ENCODE data around the gene DPP6. TPM values are rescaled to one million over a fixed set of nuclear protein-coding genes. Genes with fewer than 3 reads are reported as not detected.

DPP6 gene
- total RNA-seq, 1 donor from 2014 or later, result 2.2 TPM

DNA sequence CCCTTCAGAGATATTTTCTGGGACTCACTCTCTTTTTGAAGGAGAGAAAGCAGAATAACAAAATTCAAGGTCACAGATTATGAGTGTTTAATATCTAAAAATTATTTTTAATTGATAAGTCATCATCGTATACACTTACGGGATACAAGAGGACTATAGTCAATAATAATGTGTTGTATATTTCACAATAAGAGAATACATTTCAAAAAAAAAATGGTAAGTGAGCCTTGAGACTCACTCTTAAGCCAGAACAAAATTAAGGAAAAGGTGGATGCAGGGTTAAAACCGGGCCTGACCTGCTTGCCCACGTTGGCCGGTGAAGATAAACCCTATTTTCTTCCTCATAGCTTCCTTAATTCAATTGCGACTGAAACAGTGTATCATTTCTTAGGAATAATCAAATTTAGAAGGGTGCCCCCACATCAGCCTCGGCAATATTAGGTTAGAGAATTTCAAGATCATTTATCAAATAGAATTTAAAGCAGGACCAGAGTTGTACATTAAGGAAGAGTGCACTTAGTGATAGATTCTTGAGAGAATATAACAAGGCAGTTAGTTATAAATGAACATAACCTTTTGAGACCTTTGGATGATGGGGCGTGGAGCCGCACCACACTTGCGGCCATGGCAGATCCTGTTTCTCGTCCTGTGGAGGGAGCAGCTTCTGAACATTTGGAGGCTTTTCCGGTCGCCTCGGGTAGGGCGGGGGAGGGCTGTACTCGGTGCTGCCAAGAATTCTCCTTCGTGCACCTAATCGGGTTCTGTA lies 628.9 kb downstream of the DPP6 start:
- Mint-ChIP-seq H3K36me3 (ENCODE audit: low read depth) (no peaks in the 10 kb centered on the region), H3K4me3 (no peak overlapping the region), H3K9me3 (no peaks in the 10 kb centered on the region), H3K27me3 (ENCODE audit: low read depth) (no peaks in the 10 kb centered on the region), H3K27ac (ENCODE audit: unreplicated experiment) (no peak overlapping the region), H3K4me1 (no peaks in the 10 kb centered on the region)
- no peak for TF ChIP-seq CTCF (conservative IDR thresholded peaks at IDR 0.05)
- no peak for DNase-seq (ENCODE audit: low read depth, low spot score)

- Mint-ChIP-seq H3K4me3 (no peak overlapping the region), H3K36me3 (ENCODE audit: low read depth) (no peaks in the 10 kb centered on the region), H3K27ac (ENCODE audit: unreplicated experiment) (no peak overlapping the region), H3K4me1 (no peaks in the 10 kb centered on the region), H3K9me3 (no peaks in the 10 kb centered on the region), H3K27me3 (ENCODE audit: low read depth) (no peaks in the 10 kb centered on the region)
- no peak for TF ChIP-seq CTCF (conservative IDR thresholded peaks at IDR 0.05)
- no peak for DNase-seq (ENCODE audit: low read depth, low spot score)
Observed at GRCh38 chr7:154682003-154682402, 629.8 kb downstream of the DPP6 start.

DNA sequence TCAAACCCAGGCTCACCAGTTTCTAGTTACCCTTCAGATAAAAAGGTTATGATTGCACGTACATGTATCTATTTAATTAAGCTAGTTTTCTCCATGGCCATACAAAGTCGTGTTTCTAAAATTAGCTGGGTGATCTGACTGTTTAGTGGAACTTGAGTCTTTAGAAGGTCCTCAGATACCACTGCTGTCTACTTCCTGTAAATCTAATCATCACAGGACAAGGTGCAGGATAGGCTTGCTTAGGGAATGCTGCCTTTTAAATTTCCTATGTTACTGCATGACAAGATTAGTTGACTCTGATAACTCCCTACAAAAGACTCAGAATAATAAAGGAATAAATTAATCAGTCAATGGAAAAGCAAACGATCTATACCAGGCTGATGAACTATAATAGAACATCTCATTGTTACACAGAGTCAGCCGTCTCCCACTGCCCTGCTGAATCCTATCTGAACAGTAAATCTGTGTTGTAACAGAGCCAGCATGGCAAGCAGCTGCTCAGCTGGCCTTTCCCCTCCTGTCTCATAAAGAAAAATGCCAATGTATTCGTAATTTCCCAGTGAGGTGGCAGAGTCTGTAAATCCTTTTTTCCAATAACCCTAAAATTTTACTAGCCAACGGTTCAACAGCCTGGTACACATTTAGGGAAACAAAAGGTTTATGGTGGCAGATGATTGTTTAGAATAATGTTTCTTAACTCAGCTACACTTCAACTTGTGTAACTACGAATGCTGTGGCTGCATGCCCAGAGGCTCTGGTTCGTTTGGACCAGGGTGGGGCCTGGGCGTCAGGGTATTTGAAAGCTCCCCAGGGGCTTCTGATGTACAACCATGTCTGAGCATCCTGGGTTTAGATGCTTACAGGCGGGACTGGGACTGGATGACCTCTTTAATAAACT lies 632.7 kb downstream of the DPP6 start:
- TF ChIP-seq CTCF (conservative IDR thresholded peaks at IDR 0.05), result no peak
- Mint-ChIP-seq H3K4me1 (no peaks in the 10 kb centered on the region), H3K27ac (ENCODE audit: unreplicated experiment) (no peak overlapping the region), H3K9me3 (no peaks in the 10 kb centered on the region), H3K27me3 (ENCODE audit: low read depth) (peaks cover 6% of the 10 kb centered on the region), H3K36me3 (ENCODE audit: low read depth) (no peaks in the 10 kb centered on the region), H3K4me3 (no peak overlapping the region)
- DNase-seq (ENCODE audit: low read depth, low spot score), result no peak

DNA sequence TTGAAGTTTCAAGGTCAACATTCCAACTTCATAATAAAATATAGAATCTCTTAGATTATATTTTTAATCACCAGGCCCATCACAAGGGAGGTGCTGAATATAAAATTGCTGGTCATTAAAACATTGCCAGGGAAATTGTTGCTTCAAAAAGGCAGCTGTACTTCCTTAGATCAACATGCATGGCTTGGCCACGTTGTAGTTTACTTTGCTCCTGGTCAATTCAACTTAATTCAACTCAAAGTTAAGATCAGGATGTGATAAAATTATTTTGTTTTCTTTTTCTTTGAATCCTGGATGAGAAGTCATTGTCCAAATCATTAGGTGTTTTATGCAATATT lies 633.3 kb downstream of the DPP6 start:
- TF ChIP-seq CTCF (conservative IDR thresholded peaks at IDR 0.05), result no peak
- H3K27ac Mint-ChIP-seq (ENCODE audit: unreplicated experiment), result no peak overlapping the region
- H3K4me3 Mint-ChIP-seq, result no peak overlapping the region
- peaks cover 8% of the 10 kb centered on the region for H3K27me3 Mint-ChIP-seq (ENCODE audit: low read depth)
- H3K9me3 Mint-ChIP-seq, result no peaks in the 10 kb centered on the region
- H3K36me3 Mint-ChIP-seq (ENCODE audit: low read depth), result no peaks in the 10 kb centered on the region
- no peaks in the 10 kb centered on the region for H3K4me1 Mint-ChIP-seq
- DNase-seq (ENCODE audit: low read depth, low spot score), result no peak

DNA sequence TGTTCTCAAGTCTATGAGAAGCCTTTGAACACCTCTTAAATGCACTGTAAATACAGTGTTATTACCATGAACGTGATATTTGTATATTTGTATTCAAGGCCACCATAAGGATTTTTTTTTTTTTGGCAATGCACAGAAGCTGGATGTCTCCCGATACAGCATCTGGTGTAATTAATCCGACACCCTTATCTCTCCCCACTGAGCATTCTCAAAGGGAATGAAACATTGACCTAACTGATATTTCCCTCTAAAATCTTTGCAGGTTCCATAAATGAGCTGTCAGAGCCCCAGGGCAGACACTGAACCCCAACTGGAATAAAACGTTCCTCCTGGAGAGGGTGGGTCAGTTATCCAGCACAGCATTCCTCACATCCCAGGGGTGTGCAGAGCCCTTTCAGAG lies 634.1 kb downstream of the DPP6 start:
- Mint-ChIP-seq H3K4me3 (no peak overlapping the region), H3K27me3 (ENCODE audit: low read depth) (peaks cover 8% of the 10 kb centered on the region), H3K9me3 (no peaks in the 10 kb centered on the region), H3K27ac (ENCODE audit: unreplicated experiment) (no peak overlapping the region), H3K36me3 (ENCODE audit: low read depth) (no peaks in the 10 kb centered on the region), H3K4me1 (no peaks in the 10 kb centered on the region)
- no peak for DNase-seq (ENCODE audit: low read depth, low spot score)
- no peak for TF ChIP-seq CTCF (conservative IDR thresholded peaks at IDR 0.05)
